ENCODE measurements around the gene WIPF3.

The WIPF3 gene

DNA sequence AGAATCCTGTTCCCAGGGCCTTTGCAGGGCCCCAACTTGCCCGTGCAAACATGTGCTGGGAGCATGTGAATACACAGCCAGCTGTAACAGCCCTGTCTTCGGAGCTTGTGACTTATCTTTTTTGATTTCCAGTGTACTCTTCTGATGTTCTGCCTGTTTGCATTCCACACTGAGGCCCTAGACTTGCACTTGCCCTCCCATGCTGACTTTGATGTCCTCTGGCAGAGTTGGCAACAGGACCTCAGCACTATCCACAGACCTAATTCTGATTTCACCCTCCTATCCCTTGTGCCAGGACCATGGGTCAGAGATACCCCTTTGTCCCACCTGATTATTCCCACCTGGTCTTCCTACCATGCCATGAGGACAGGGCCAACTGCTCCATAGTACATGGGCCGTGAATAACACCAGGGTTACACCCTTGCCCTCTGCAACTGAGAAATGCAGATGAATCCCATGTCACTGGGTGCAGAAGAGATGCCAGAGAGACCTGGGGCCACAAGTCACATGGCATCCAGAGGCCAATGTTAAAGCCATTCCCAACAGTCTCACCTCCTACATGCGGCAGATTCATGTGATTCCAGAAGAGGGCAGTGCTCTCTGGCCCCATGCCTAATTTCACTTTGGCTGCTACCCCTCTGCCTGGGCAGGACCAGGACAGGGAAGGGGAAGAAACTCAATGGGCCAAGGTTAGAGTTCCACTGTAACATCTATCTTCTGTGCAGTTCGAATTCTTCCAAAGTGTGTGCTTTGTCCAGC, 140.3 kb downstream of the WIPF3 start:
- DNase-seq (ENCODE audit: low spot score), result no peak
- H3K27ac ChIP-seq, result no peak overlapping the region
- TF ChIP-seq, protein P1, sequence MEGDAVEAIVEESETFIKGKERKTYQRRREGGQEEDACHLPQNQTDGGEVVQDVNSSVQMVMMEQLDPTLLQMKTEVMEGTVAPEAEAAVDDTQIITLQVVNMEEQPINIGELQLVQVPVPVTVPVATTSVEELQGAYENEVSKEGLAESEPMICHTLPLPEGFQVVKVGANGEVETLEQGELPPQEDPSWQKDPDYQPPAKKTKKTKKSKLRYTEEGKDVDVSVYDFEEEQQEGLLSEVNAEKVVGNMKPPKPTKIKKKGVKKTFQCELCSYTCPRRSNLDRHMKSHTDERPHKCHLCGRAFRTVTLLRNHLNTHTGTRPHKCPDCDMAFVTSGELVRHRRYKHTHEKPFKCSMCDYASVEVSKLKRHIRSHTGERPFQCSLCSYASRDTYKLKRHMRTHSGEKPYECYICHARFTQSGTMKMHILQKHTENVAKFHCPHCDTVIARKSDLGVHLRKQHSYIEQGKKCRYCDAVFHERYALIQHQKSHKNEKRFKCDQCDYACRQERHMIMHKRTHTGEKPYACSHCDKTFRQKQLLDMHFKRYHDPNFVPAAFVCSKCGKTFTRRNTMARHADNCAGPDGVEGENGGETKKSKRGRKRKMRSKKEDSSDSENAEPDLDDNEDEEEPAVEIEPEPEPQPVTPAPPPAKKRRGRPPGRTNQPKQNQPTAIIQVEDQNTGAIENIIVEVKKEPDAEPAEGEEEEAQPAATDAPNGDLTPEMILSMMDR (conservative IDR thresholded peaks at IDR 0.05; ENCODE audit: low read depth), result no peak; the same call in 1 of the 2 replicates
- ChIA-PET CTCF (interaction anchor here (1.2 kb wide), 1 partner anchor 8 kb away, joined by 3 read pairs; no protein-coding TSS in a partner anchor), POLR2A (ENCODE audit: low non-redundant PET) (no interaction called here)

DNA sequence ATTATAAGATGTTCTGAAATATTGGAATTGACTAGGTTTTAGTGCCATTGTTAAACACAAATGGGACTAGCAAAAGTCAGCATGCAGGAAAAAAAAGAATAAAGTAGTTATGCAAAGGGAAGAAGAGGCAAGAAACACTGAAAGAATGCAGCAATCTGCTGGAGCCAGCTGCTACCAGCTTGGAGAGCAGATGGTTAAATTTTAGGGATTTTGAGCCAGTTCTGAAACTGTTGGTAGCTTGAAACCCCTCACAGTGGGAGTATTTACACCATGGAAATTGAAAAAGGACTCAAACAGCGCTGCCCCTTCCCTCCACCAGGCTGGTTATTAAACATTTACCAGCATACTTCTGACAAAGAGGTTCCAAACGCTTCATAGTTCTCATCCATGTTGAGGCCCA, 142.3 kb downstream of the WIPF3 start:
- DNase-seq (ENCODE audit: low spot score), result no peak
- TF ChIP-seq, protein P1 (conservative IDR thresholded peaks at IDR 0.05; ENCODE audit: low read depth), result no peak
- no peak overlapping the region for H3K27ac ChIP-seq
- ChIA-PET CTCF (no interaction called here), POLR2A (ENCODE audit: low non-redundant PET) (no interaction called here)

DNA sequence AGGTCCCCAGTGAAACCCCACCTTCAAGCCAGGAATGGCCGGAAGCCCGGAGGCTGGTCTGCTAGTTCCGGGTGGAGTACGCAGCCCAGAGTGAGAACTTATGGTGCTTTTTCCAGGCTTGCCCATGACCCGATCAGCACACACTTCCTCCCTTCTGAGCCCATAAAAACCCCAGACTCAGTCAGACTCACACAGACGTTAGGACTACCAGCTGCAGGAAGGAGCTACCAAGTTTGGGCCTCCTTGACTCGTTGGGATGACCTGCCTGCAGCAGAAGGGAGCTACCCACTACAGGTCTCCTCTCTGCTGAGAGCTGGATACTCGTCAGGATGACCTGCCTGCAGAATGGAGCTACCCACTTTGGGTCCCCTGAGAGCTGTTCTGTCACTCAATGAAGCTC, 144.2 kb downstream of the WIPF3 start:
- CTCF ChIA-PET, result interaction anchor here (0.7 to 1.1 kb wide), 2 partner anchors 29 to 85 kb away, joined by 3 to 4 read pairs; no protein-coding TSS in a partner anchor
- DNase-seq (ENCODE audit: low spot score), result no peak
- TF ChIP-seq, protein P1 (conservative IDR thresholded peaks at IDR 0.05; ENCODE audit: low read depth), result no peak
- H3K27ac ChIP-seq, result no peak overlapping the region
- POLR2A ChIA-PET (ENCODE audit: low non-redundant PET), result no interaction called here

DNA sequence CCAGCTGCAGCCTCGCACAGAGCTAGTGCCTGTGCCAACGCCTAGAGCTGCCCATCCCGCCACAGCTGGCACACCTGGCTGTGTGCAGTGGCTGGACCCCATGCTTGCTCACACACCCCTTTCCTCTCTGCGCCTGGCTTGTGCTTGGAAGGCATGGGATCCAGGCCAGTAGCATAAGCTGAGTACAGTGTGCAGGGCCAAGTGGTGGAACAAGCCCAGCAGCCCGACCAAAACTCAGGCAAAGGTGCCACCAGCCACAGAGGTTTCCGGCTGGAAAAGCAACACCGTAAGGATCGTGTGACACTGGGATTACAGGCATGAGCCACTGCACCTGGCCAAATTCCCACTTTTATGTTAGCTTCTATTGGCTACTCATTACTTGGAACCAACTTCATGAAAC, 144.9 kb downstream of the WIPF3 start:
- ChIA-PET CTCF (interaction anchor here (0.7 kb wide), 1 partner anchor 39 kb away, joined by 3 read pairs; no protein-coding TSS in a partner anchor), POLR2A (ENCODE audit: low non-redundant PET) (no interaction called here)
- TF ChIP-seq, protein P1 (conservative IDR thresholded peaks at IDR 0.05; ENCODE audit: low read depth), result no peak
- no peak overlapping the region for H3K27ac ChIP-seq
- DNase-seq (ENCODE audit: low spot score), result no peak

- no peak for DNase-seq (ENCODE audit: low spot score)
- ChIA-PET CTCF (no interaction called here), POLR2A (ENCODE audit: low non-redundant PET) (no interaction called here)
- H3K27ac ChIP-seq, result no peak overlapping the region
- TF ChIP-seq, protein P1 (conservative IDR thresholded peaks at IDR 0.05; ENCODE audit: low read depth), result no peak
These were observed 147.5 kb downstream of the WIPF3 start for GRCh38 chr7:29953726-29954347.

- no peak overlapping the region for H3K27ac ChIP-seq
- CTCF ChIA-PET, result interaction anchor here (0.7 to 1.0 kb wide), 2 partner anchors 9 to 267 kb away, joined by 3 to 4 read pairs; no protein-coding TSS in a partner anchor
- TF ChIP-seq, protein P1 (conservative IDR thresholded peaks at IDR 0.05; ENCODE audit: low read depth), result no peak
- POLR2A ChIA-PET (ENCODE audit: low non-redundant PET), result no interaction called here
- no peak for DNase-seq (ENCODE audit: low spot score)
These were observed 148.9 kb downstream of the WIPF3 start for GRCh38 chr7:29955075-29955792.
